A549 (cell line): Measurements from ENCODE around the gene GALNT14. TPM values are rescaled to one million over a fixed set of nuclear protein-coding genes. Genes with fewer than 3 reads are reported as not detected.
"Not testable (repeated sequence)": the region's sequence is repeated elsewhere in the genome, so short reads cannot be mapped to it uniquely, and the experiment has no call there.

Source experiments
- ATAC-seq, 2 experiments: fragments of 200-7000 bp in 1 of 2; fragments of >200 bp in 1 of 2; cut with Nextera tagmentation in 1 of 2; cut with Tn5 transposase in 1 of 2; 3 replicates each; pipeline versions ENCODE4 v1.8.0 to v1.9.1; 2018 to 2020; ENCODE audit warnings: mild to moderate bottlenecking in 1 of 2, moderate library complexity in 1 of 2
- CTCF ChIA-PET: fragments of 300-600 bp; sonication (Branson Sonifier 250); formaldehyde crosslinking; extraction: SDS; loops from one replicate; lab custom pipeline; 2021; ENCODE audit warnings: antibody characterized with exemption, inconsistent platforms; lab: Yijun Ruan, JAX
- POLR2A ChIA-PET: fragments of 350-600 bp; formaldehyde crosslinking; extraction: SDS; loops from one replicate; lab custom pipeline; 2021; ENCODE audit warnings: antibody characterized with exemption, inconsistent platforms; lab: Yijun Ruan, JAX
- DNase-seq, 2 experiments: peaks; one replicate each; pipeline versions ENCODE4 v3.0.0 to v3.0.0-alpha.2; 2011 to 2016; ENCODE audit warnings: low read depth in 1 of 2, low spot score in 1 of 2
- FAIRE-seq: peaks from 2 replicates; lab custom pipeline; 2011; peaks lifted over from hg19 to GRCh38; lab: Jason Lieb, UNC
- H3K27ac ChIP-seq, 2 experiments: fragments of >200 bp; sonication (Bioruptor Twin); formaldehyde crosslinking; 3 replicates each; pipeline ENCODE4 v1.5.1; 2016 to 2017
- H3K4me1 ChIP-seq: fragments of >200 bp; sonication (Bioruptor Twin); formaldehyde crosslinking; 3 replicates; pipeline ENCODE4 v1.6.1; 2016
- H3K4me2 ChIP-seq: fragments of >200 bp; sonication (Bioruptor Twin); formaldehyde crosslinking; 3 replicates; pipeline ENCODE4 v1.6.1; 2016
- H3K4me3 ChIP-seq: fragments of >200 bp; sonication (Bioruptor Twin); formaldehyde crosslinking; 3 replicates; pipeline ENCODE4 v1.5.1; 2016
- H3K9me3 ChIP-seq: fragments of >200 bp; sonication (Bioruptor Twin); formaldehyde crosslinking; 3 replicates; pipeline ENCODE4 v1.6.1; 2016
- CBX2 ChIP-seq: fragments of 200-600 bp; sonication (generic); IDR thresholded peaks from 2 replicates; pipeline ENCODE4 v1.6.1; 2016; ENCODE audit warnings: low read depth, mild to moderate bottlenecking, borderline replicate concordance
- CEBPB ChIP-seq, 2 experiments: fragments of >200 bp in 1 of 2; sonication (Bioruptor Twin) in 1 of 2; formaldehyde crosslinking in 1 of 2; IDR thresholded peaks; 2 replicates each; pipeline ENCODE4 v1.6.1; 2012 to 2016
- CHD2 ChIP-seq: fragments of 150-350 bp; IDR thresholded peaks from 2 replicates; pipeline ENCODE4 v1.6.1; 2014; ENCODE audit warnings: low read length; ENCODE audit not compliant: partially characterized antibody
- EHMT2 ChIP-seq: fragments of 200-600 bp; sonication (generic); IDR thresholded peaks from 2 replicates; pipeline ENCODE4 v1.6.1; 2016; ENCODE audit warnings: antibody characterized with exemption, low read depth, mild to moderate bottlenecking, moderate library complexity
- EP300 ChIP-seq, 2 experiments: fragments of >200 bp; sonication (Bioruptor Twin); formaldehyde crosslinking; IDR thresholded peaks; 2 replicates in 1 of 2; 3 replicates in 1 of 2; pipeline ENCODE4 v1.6.1; 2016 to 2017
- FOSL2 ChIP-seq, 2 experiments: fragments of 450-650 bp in 1 of 2; fragments of >200 bp in 1 of 2; sonication (Bioruptor Twin) in 1 of 2; formaldehyde crosslinking; IDR thresholded peaks; 2 replicates each; pipeline versions ENCODE4 v1.5.0 to v1.6.1; 2016 to 2020; ENCODE audit warnings: mild to moderate bottlenecking in 1 of 2, moderate library complexity in 1 of 2
- GATA3 ChIP-seq: IDR thresholded peaks from 2 replicates; pipeline ENCODE4 v1.6.1; 2012; ENCODE audit warnings: borderline replicate concordance
- HOXB5 ChIP-seq: fragments of 250-450 bp; sonication (Bioruptor Pico); IDR thresholded peaks from 2 replicates; pipeline ENCODE4 v1.5.0; 2020; ENCODE audit warnings: mild to moderate bottlenecking, moderate library complexity
- KDM5A ChIP-seq: fragments of 200-600 bp; sonication (generic); IDR thresholded peaks from 2 replicates; pipeline ENCODE4 v1.6.1; 2016; ENCODE audit warnings: antibody characterized with exemption, mild to moderate bottlenecking
- MAZ ChIP-seq: fragments of 150-350 bp; IDR thresholded peaks from 2 replicates; pipeline ENCODE4 v1.6.1; 2014; ENCODE audit warnings: antibody characterized with exemption, low read depth, low read length, borderline replicate concordance
- NR3C1 ChIP-seq: fragments of >200 bp; sonication (Bioruptor Twin); formaldehyde crosslinking; IDR thresholded peaks from 3 replicates; pipeline ENCODE4 v1.6.1; 2017
- PHF8 ChIP-seq: fragments of 200-600 bp; sonication (generic); IDR thresholded peaks from 2 replicates; pipeline ENCODE4 v1.6.1; 2016; ENCODE audit warnings: low read depth, mild to moderate bottlenecking, antibody characterized with exemption, moderate library complexity, borderline replicate concordance
- POLR2AphosphoS2 ChIP-seq: conservative IDR thresholded peaks from 2 replicates; pipeline ENCODE4 v1.6.1; 2012; ENCODE audit warnings: low read length, improper control_type of control experiment, inconsistent platforms
- TP53 ChIP-seq: fragments of 250-450 bp; sonication (Bioruptor Pico); IDR thresholded peaks from 2 replicates; pipeline ENCODE4 v1.5.0; 2021; ENCODE audit warnings: mild to moderate bottlenecking, moderate library complexity
- ZNF302 ChIP-seq: fragments of 250-450 bp; sonication (Bioruptor Pico); IDR thresholded peaks from 2 replicates; pipeline ENCODE4 v1.9.0; 2021; ENCODE audit warnings: inconsistent platforms, mild to moderate bottlenecking, moderate library complexity
- WGBS: methylation state at CpG from one replicate; pipeline ENCODE4 v1.1.6; 2017; ENCODE audit errors: missing lambda C conversion rate; 5-methylcytosine and 5-hydroxymethylcytosine counted together
- polyA plus RNA-seq, 4 experiments: library from polyadenylated mRNA; depleted of rRNA in 3 of 4; stranded (reverse); fragments of >200 nt; fragmentation: RNase III in 1 of 4; extraction: RNeasy Plus Mini Kit Qiagen cat#74134 plus additional on column Dnase treatment in 1 of 4; gene quantifications; 2 replicates in 3 of 4; 3 replicates in 1 of 4; pipeline ENCODE4 v1.2.3, GENCODE V29; 2011 to 2017
- TF ChIP-seq, protein P1 (sequence below): fragments of 200-600 bp; sonication (generic); IDR thresholded peaks from 2 replicates; pipeline ENCODE4 v1.6.1; 2016; ENCODE audit warnings: antibody characterized with exemption, mild to moderate bottlenecking, moderate library complexity
- TF ChIP-seq, protein P2 (sequence below): IDR thresholded peaks from 2 replicates; pipeline ENCODE4 v1.6.1; 2012

Gene GALNT14
- polyA plus RNA-seq, 2 of the 4 experiments (the other 2 are of a cell fraction) = 34.4 to 38.3 TPM

GRCh38 chr2:30910686-30911085 is 227.6 kb downstream of the GALNT14 start:
- POLR2A ChIA-PET = no interaction called here
- Histone ChIP-seq H3K4me3 (no peak overlapping the region), H3K4me2 (no peak overlapping the region), H3K27ac (no peak overlapping the region), H3K4me1 (peaks cover 6% of the 10 kb centered on the region)
- DNase-seq = no peak
- no peak for ATAC-seq
- CTCF ChIA-PET = interaction anchor here (0.6 to 0.8 kb wide), 2 partner anchors 186 to 197 kb away, joined by 3 read pairs; no protein-coding TSS in a partner anchor
- 89% methylated on average over 7 of the region's 7 CpGs for WGBS
- FAIRE-seq = no peak
- TF ChIP-seq PHF8 (no peak), TP53 (CRISPR knock-in tag) (no peak), EHMT2 (no peak), KDM5A (no peak)
- TF ChIP-seq, protein P1, sequence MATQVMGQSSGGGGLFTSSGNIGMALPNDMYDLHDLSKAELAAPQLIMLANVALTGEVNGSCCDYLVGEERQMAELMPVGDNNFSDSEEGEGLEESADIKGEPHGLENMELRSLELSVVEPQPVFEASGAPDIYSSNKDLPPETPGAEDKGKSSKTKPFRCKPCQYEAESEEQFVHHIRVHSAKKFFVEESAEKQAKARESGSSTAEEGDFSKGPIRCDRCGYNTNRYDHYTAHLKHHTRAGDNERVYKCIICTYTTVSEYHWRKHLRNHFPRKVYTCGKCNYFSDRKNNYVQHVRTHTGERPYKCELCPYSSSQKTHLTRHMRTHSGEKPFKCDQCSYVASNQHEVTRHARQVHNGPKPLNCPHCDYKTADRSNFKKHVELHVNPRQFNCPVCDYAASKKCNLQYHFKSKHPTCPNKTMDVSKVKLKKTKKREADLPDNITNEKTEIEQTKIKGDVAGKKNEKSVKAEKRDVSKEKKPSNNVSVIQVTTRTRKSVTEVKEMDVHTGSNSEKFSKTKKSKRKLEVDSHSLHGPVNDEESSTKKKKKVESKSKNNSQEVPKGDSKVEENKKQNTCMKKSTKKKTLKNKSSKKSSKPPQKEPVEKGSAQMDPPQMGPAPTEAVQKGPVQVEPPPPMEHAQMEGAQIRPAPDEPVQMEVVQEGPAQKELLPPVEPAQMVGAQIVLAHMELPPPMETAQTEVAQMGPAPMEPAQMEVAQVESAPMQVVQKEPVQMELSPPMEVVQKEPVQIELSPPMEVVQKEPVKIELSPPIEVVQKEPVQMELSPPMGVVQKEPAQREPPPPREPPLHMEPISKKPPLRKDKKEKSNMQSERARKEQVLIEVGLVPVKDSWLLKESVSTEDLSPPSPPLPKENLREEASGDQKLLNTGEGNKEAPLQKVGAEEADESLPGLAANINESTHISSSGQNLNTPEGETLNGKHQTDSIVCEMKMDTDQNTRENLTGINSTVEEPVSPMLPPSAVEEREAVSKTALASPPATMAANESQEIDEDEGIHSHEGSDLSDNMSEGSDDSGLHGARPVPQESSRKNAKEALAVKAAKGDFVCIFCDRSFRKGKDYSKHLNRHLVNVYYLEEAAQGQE = no peak
- TF ChIP-seq, all 56 proteins: peak for 0
- no peaks in the 10 kb centered on the region for H3K9me3 ChIP-seq

- H3K4me1 ChIP-seq, ATAC-seq, H3K9me3 ChIP-seq, H3K27ac ChIP-seq, FAIRE-seq, H3K4me3 ChIP-seq, CTCF ChIA-PET, DNase-seq, H3K4me2 ChIP-seq, POLR2A ChIA-PET: not testable (repeated sequence)
- WGBS = 79% methylated on average over 11 of the region's 14 CpGs
These were observed 233.8 kb downstream of the GALNT14 start for GRCh38 chr2:30904437-30904836.

DNA sequence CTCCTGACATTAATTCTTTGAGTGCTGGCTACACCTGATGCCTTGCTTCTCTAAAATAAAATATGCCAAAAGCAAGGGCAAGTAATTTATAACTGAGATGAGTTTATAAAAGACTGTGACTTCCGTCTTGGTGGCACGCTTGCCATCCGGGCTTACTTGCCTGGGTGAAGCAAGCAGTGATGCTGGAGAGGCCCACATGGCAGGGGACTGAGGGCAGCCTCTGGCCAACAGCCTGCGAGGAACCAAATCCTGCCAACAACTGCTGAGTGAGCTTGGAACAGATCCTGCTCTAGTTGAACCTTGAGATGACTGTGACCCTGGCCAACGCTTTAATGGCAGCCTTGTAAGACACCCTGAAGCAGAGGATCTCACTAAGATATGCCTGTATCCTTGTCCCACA is 234.9 kb downstream of the GALNT14 start:
- TF ChIP-seq POLR2AphosphoS2 = no peak
- no peak for TF ChIP-seq KDM5A
- TF ChIP-seq EHMT2 = no peak
- TF ChIP-seq, protein P2, sequence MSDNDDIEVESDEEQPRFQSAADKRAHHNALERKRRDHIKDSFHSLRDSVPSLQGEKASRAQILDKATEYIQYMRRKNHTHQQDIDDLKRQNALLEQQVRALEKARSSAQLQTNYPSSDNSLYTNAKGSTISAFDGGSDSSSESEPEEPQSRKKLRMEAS = no peak
- TF ChIP-seq EP300 (IDR thresholded peaks at IDR 0.05) = no peak
- TF ChIP-seq CEBPB (IDR thresholded peaks at IDR 0.05) = no peak
- no peak for TF ChIP-seq CHD2
- TF ChIP-seq NR3C1 = no peak
- TF ChIP-seq, protein P1 = no peak
- TF ChIP-seq HOXB5 (CRISPR knock-in tag) = no peak
- TF ChIP-seq MAZ = no peak
- no peak for TF ChIP-seq GATA3
- TF ChIP-seq FOSL2 (IDR thresholded peaks at IDR 0.05) = no peak
- no peak for TF ChIP-seq FOSL2 (CRISPR knock-in tag; IDR thresholded peaks at IDR 0.05)
- TF ChIP-seq CBX2 = no peak
- TF ChIP-seq ZNF302 = no peak
- no peak overlapping the region for H3K4me2 ChIP-seq
- FAIRE-seq (no peak), ATAC-seq (no peak), DNase-seq (no peak)
- no peaks in the 10 kb centered on the region for H3K4me1 ChIP-seq
- H3K9me3 ChIP-seq = no peaks in the 10 kb centered on the region
- no peak overlapping the region for H3K4me3 ChIP-seq
- ChIA-PET CTCF (no interaction called here), POLR2A (no interaction called here)
- H3K27ac ChIP-seq = no peak overlapping the region
- WGBS = 93% methylated on average over 5 of the region's 5 CpGs
